K562 (cell line): Measurements from ENCODE around the gene C16orf89. TPM values are rescaled to one million over a fixed set of nuclear protein-coding genes. Genes with fewer than 3 reads are reported as not detected.

Source experiments
- ATAC-seq: fragments of 200-7000 bp; cut with Tn5 transposase; 3 replicates; pipeline ENCODE4 v1.9.1; 2020; ENCODE audit warnings: moderate library complexity
- BruUV-seq: library from RNA; stranded (reverse); fragments of 400-500 nt; replicated peaks from 2 replicates; lab custom pipeline; 2021; lab: Mats Ljungman, UMichigan
- CTCF ChIA-PET: fragments of 300-600 bp; formaldehyde crosslinking; extraction: SDS; loops from one replicate; lab custom pipeline; 2021; ENCODE audit warnings: low intra/inter-chr PET ratio; lab: Yijun Ruan, JAX
- POLR2A ChIA-PET: fragments of 300-600, 350-650 bp; sonication (Branson Sonifier 250); formaldehyde crosslinking; extraction: SDS; loops from one replicate; lab custom pipeline; 2021; ENCODE audit warnings: antibody characterized with exemption, inconsistent platforms; lab: Yijun Ruan, JAX
- DNase-seq, 4 experiments: peaks; one replicate each; pipeline versions ENCODE4 v3.0.0 to v3.0.0-alpha.2; 2011 to 2018; ENCODE audit warnings: low spot score in 3 of 4, mixed read lengths in 3 of 4; ENCODE audit errors: extremely low read depth in 1 of 4
- FAIRE-seq: peaks from 2 replicates; lab custom pipeline; 2011; peaks lifted over from hg19 to GRCh38; lab: Jason Lieb, UNC
- H2AFZ ChIP-seq: 2 replicates; pipeline ENCODE4 v1.6.0; 2011; ENCODE audit warnings: low read depth, low read length, control low read depth, inconsistent platforms
- H3K27ac ChIP-seq: fragments of 200-600 bp; 3 replicates; pipeline ENCODE4 v1.8.0; 2011; ENCODE audit warnings: low read depth, mild to moderate bottlenecking, control low read depth, inconsistent platforms, low read length, moderate library complexity, mixed read lengths; ENCODE audit errors: extremely low read depth
- H3K27me3 ChIP-seq, 2 experiments: fragments of 300-600 bp in 1 of 2; 2 replicates in 1 of 2; 3 replicates in 1 of 2; pipeline versions ENCODE4 v1.6.0 to v1.8.0; 2011; ENCODE audit warnings: inconsistent platforms in 2 of 2, low read length in 2 of 2, mild to moderate bottlenecking in 1 of 2, mixed read lengths in 1 of 2, moderate library complexity in 1 of 2; ENCODE audit not compliant: control insufficient read depth in 2 of 2, insufficient read depth in 2 of 2
- H3K36me3 ChIP-seq: fragments of 300-600 bp; 3 replicates; pipeline ENCODE4 v1.8.0; 2011; ENCODE audit warnings: mild to moderate bottlenecking, low read length, inconsistent platforms; ENCODE audit not compliant: control insufficient read depth, insufficient read depth
- H3K4me1 ChIP-seq, 2 experiments: fragments of 200-600 bp in 1 of 2; replicated peaks in 1 of 2; 2 replicates in 1 of 2; 3 replicates in 1 of 2; pipeline versions ENCODE4 v1.5.1 to v1.8.0; 2011; ENCODE audit warnings: inconsistent platforms in 2 of 2, low read length in 2 of 2, mild to moderate bottlenecking in 1 of 2, mixed read lengths in 1 of 2, moderate library complexity in 1 of 2; ENCODE audit not compliant: control insufficient read depth in 2 of 2, insufficient read depth in 2 of 2
- H3K4me2 ChIP-seq: 2 replicates; pipeline ENCODE4 v1.6.1; 2011; ENCODE audit warnings: low read length, control low read depth, inconsistent platforms, mixed read lengths; ENCODE audit not compliant: insufficient read depth
- H3K4me3 ChIP-seq: fragments of 200-600 bp; sonication (generic), shearing (Covaris generic); 2 replicates; pipeline ENCODE4 v1.5.1; 2016; ENCODE audit warnings: control low read depth, inconsistent platforms
- H3K79me2 ChIP-seq: fragments of 200-600 bp; 3 replicates; pipeline ENCODE4 v1.8.0; 2011; ENCODE audit warnings: low read length, inconsistent platforms; ENCODE audit not compliant: control insufficient read depth, insufficient read depth
- H3K9ac ChIP-seq, 2 experiments: 2 replicates each; pipeline versions ENCODE4 v1.6.0 to v1.6.1; 2011; ENCODE audit warnings: low read depth in 2 of 2, low read length in 2 of 2, control low read depth in 1 of 2, inconsistent platforms in 1 of 2, mild to moderate bottlenecking in 1 of 2, mixed read lengths in 1 of 2; ENCODE audit not compliant: insufficient read depth in 1 of 2
- H3K9me1 ChIP-seq: one replicate; pipeline ENCODE4 v1.6.0; 2011; ENCODE audit warnings: inconsistent platforms, mild to moderate bottlenecking, low read length, moderate library complexity; ENCODE audit not compliant: control insufficient read depth, insufficient read depth
- H3K9me3 ChIP-seq: replicated peaks from 2 replicates; pipeline ENCODE4 v1.5.1; 2011; ENCODE audit warnings: low read depth, low read length, inconsistent platforms; ENCODE audit not compliant: control insufficient read depth, insufficient read depth
- H4K20me1 ChIP-seq: replicated peaks from 2 replicates; pipeline ENCODE4 v1.6.1; 2011; ENCODE audit warnings: low read length, inconsistent platforms, mixed read lengths; ENCODE audit not compliant: control insufficient read depth, insufficient read depth
- CBX5 ChIP-seq: IDR thresholded peaks from 2 replicates; pipeline ENCODE4 v1.6.1; 2014; ENCODE audit warnings: low read depth, borderline replicate concordance
- CREB3 ChIP-seq: fragments of 450-650 bp; conservative IDR thresholded peaks from 2 replicates; pipeline ENCODE4 v1.6.1; 2016; ENCODE audit warnings: missing genetic modification characterization, low read depth, mild to moderate bottlenecking, missing compliant biosample characterization, moderate library complexity
- KAT8 ChIP-seq: fragments of 450-650 bp; IDR thresholded peaks from 2 replicates; pipeline ENCODE4 v1.6.1; 2016; ENCODE audit warnings: low read depth, mild to moderate bottlenecking
- MAZ ChIP-seq, 2 experiments: fragments of 450-650 bp in 1 of 2; sonication (generic) in 1 of 2; formaldehyde crosslinking; IDR thresholded peaks in 1 of 2; conservative IDR thresholded peaks in 1 of 2; 2 replicates each; pipeline versions ENCODE4 v1.4.0 to v1.5.0; 2020; ENCODE audit warnings: mild to moderate bottlenecking in 1 of 2, missing genetic modification reagents in 1 of 2
- RAD51 ChIP-seq: fragments of 450-650 bp; IDR thresholded peaks from 2 replicates; pipeline ENCODE4 v1.7.1; 2016; ENCODE audit warnings: low read depth, mild to moderate bottlenecking, borderline replicate concordance
- TCF3 ChIP-seq: sonication (generic); formaldehyde crosslinking; IDR thresholded peaks from 2 replicates; pipeline ENCODE4 v1.4.0; 2020; ENCODE audit warnings: mild to moderate bottlenecking, missing genetic modification reagents
- TFE3 ChIP-seq: fragments of 450-650 bp; formaldehyde crosslinking; IDR thresholded peaks from 2 replicates; pipeline ENCODE4 v1.4.0; 2020; ENCODE audit warnings: mild to moderate bottlenecking, mixed read lengths
- TOE1 ChIP-seq, 2 experiments: fragments of 450-650 bp in 1 of 2; sonication (generic) in 1 of 2; formaldehyde crosslinking in 1 of 2; IDR thresholded peaks; 2 replicates each; pipeline versions ENCODE4 v1.7.1 to v1.8.0; 2016 to 2022; ENCODE audit warnings: borderline replicate concordance in 2 of 2, mild to moderate bottlenecking in 2 of 2, antibody characterized with exemption in 1 of 2, inconsistent platforms in 1 of 2, low read depth in 1 of 2, missing genetic modification reagents in 1 of 2, moderate library complexity in 1 of 2
- ZNF165 ChIP-seq: fragments of 250-450 bp; sonication (Bioruptor Pico); IDR thresholded peaks from 2 replicates; pipeline ENCODE4 v1.4.0; 2020; ENCODE audit warnings: borderline replicate concordance
- ZNF3 ChIP-seq: fragments of 250-450 bp; sonication (Bioruptor Pico); IDR thresholded peaks from 2 replicates; pipeline ENCODE4 v1.5.0; 2021; ENCODE audit warnings: mild to moderate bottlenecking, moderate library complexity
- WGBS: fragments of 100-300 bp; shearing (Covaris generic); methylation state at CpG from one replicate; pipeline ENCODE4 v1.1.6; 2016; ENCODE audit warnings: low coverage, mixed read lengths; ENCODE audit not compliant: insufficient coverage; ENCODE audit errors: missing lambda C conversion rate; 5-methylcytosine and 5-hydroxymethylcytosine counted together
- in situ Hi-C: fragments of 300-500 bp; cut with MboI; formaldehyde crosslinking; loops from 4 replicates; pipeline ENCODE4 v1.15.0; 2018; ENCODE audit warnings: inconsistent platforms, mixed read lengths
- intact Hi-C: fragments of 100-400 bp; cut with micrococcal nuclease; formaldehyde crosslinking; loops from 2 replicates; pipeline ENCODE4 v1.14.2; 2022
- polyA plus RNA-seq, 8 experiments: library from polyadenylated mRNA; depleted of rRNA in 4 of 8; stranded (reverse) in 5 of 8; unstranded in 3 of 8; fragments of >200 nt; fragmentation: Nextera tagmentation in 2 of 8; fragmentation: Illumina TruSeq in 1 of 8; extraction: Ambion mirVana in 2 of 8; extraction: Trizol in 1 of 8; gene quantifications; 2 replicates each; pipeline versions ENCODE4 v1.2.1 to v1.2.3, GENCODE V29; 2011 to 2014; ENCODE audit warnings: inconsistent platforms in 1 of 8, missing spikeins in 1 of 8
- total RNA-seq, 7 experiments: library from RNA; depleted of rRNA in 6 of 7; stranded (reverse); fragments of >200 nt in 6 of 7; fragmentation: Illumina TruSeq in 2 of 7; extraction: Trizol in 2 of 7; gene quantifications; 2 replicates each; pipeline versions ENCODE4 v1.2.1 to v1.2.3, GENCODE V29; 2011 to 2021; ENCODE audit warnings: low replicate concordance in 1 of 7
- TF ChIP-seq, protein P1 (sequence below), 2 experiments: fragments of 450-650 bp; IDR thresholded peaks; 2 replicates each; pipeline ENCODE4 v1.6.1; 2016; ENCODE audit warnings: mild to moderate bottlenecking in 2 of 2, borderline replicate concordance in 1 of 2, low read depth in 1 of 2, moderate library complexity in 1 of 2

C16orf89 gene
- total and polyA plus RNA-seq, 9 of the 15 experiments (the other 6 are each of a cell fraction or from before 2014, with no cell fraction given) = not detected

DNA sequence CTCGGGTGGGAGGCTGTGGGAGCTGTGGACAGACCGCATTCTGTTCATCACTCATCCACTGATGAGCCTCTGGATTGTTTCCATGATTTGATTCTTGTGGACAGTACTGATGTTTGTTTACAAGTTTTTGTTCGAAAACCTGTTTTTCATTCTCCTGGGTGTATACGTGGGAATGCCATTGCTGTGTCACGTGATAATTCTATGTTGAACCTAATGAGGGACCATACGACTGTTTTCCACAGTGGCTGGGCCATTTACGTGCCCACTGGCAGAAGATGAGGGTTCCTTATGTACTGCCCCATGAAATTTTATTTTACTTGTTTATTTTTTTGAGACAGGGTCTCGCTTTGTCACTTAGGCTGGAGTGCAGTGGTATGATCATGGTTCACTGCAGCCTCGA lies 3.3 kb upstream of the C16orf89 start:
- no peak for FAIRE-seq
- Histone ChIP-seq H3K79me2 (peaks cover 16% of the 10 kb centered on the region), H3K9me1 (no peaks in the 10 kb centered on the region), H3K4me2 (no peak overlapping the region), H2AFZ (no peak overlapping the region), H3K4me1 (peaks cover 6 to 11% of the 10 kb centered on the region in 2 experiments; a peak in 4 of 5 replicates), H3K9me3 (peaks cover 5% of the 10 kb centered on the region; the same call in 1 of the 2 replicates), H3K36me3 (0 out of 3 replicates have a peak, but pooled peaks cover 3% of the 10 kb centered on the region), H3K4me3 (no peak overlapping the region), H4K20me1 (no peaks in the 10 kb centered on the region), H3K27ac (no peak overlapping the region), H3K27me3 (peaks cover 23 to 29% of the 10 kb centered on the region in 2 experiments; a peak in 4 of 5 replicates), H3K9ac (no peak overlapping the region)
- CTCF ChIA-PET = no interaction called here
- intact Hi-C loops (no loop called here), in situ Hi-C loops (no loop called here)
- POLR2A ChIA-PET = no interaction called here
- no peak for ATAC-seq
- no TSS peak for BruUV-seq
- no peak for DNase-seq
- 8% methylated on average over 9 of the region's 9 CpGs for WGBS
- TF ChIP-seq CBX5 (no peak), RAD51 (peak; percentile 66), TOE1 (IDR thresholded peaks at IDR 0.05; ENCODE audit: borderline replicate concordance) (peak; percentile 27; the same call in 1 of the 2 replicates), TOE1 (CRISPR knock-in tag; IDR thresholded peaks at IDR 0.05; ENCODE audit: borderline replicate concordance, low read depth) (no peak), KAT8 (no peak), TFE3 (CRISPR knock-in tag) (peak; percentile 86), MAZ (CRISPR knock-in tag; conservative IDR thresholded peaks at IDR 0.05 in 1 of 2, IDR thresholded peaks at IDR 0.05 in 1 of 2) (no peak), ZNF165 (CRISPR knock-in tag) (no peak), CREB3 (no peak), ZNF3 (CRISPR knock-in tag) (no peak), TCF3 (CRISPR knock-in tag) (no peak)
- TF ChIP-seq, protein P1, sequence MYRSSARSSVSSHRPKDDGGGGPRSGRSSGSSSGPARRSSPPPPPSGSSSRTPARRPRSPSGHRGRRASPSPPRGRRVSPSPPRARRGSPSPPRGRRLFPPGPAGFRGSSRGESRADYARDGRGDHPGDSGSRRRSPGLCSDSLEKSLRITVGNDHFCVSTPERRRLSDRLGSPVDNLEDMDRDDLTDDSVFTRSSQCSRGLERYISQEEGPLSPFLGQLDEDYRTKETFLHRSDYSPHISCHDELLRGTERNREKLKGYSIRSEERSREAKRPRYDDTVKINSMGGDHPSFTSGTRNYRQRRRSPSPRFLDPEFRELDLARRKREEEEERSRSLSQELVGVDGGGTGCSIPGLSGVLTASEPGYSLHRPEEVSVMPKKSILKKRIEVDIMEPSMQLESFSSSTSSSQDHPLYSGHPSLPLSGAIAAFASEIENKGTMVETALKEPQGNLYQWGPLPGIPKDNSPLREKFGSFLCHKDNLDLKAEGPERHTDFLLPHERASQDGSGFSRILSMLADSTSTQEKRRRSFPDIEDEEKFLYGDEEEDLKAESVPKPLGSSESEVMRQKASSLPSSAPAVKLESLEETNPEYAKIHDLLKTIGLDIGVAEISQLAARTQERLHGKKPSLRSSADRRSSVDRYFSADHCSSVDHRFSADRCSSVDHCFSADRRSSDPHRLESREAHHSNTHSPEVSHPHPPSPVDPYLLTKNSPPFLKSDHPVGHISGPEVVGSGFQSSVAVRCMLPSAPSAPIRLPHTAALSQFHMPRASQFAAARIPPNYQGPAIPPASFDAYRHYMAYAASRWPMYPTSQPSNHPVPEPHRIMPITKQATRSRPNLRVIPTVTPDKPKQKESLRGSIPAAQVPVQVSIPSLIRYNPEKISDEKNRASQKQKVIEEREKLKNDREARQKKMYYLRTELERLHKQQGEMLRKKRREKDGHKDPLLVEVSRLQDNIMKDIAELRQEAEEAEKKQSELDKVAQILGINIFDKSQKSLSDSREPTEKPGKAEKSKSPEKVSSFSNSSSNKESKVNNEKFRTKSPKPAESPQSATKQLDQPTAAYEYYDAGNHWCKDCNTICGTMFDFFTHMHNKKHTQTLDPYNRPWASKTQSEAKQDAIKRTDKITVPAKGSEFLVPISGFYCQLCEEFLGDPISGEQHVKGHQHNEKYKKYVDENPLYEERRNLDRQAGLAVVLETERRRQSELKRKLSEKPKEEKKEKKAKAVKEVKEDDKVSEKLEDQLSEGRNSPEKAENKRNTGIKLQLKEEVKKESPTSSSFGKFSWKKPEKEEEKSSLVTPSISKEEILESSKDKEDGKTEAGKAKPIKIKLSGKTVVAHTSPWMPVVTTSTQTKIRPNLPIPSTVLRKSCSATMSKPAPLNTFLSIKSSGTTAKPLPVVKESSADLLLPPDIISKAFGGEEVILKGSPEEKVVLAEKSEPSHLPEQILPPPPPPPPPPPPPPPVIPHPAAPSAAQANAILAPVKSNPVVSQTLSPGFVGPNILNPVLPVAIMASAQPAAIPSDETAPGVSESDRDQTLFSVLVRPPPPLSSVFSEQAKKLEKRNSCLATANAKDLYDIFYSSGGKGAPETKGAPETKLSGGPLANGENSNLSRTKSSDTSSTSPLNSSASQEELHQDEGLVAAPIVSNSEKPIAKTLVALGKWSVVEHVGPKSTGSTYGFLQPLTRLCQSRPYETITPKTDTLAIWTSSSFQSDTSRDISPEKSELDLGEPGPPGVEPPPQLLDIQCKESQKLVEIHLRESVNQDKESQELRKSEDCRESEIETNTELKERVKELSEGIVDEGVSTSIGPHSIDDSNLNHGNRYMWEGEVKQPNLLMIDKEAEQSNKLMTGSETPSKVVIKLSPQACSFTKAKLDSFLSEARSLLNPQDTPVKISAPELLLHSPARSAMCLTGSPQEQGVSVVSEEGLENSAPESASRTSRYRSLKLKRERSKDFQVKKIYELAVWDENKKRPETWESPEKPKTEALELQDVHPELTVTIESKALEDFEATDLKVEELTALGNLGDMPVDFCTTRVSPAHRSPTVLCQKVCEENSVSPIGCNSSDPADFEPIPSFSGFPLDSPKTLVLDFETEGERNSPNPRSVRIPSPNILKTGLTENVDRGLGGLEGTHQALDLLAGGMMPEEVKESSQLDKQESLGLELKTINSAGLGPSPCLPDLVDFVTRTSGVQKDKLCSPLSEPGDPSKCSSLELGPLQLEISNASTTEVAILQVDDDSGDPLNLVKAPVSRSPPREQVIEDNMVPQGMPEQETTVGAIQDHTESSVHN (IDR thresholded peaks at IDR 0.05; ENCODE audit: borderline replicate concordance in 1 of 2, low read depth in 1 of 2) = no peak
